GM18508 (cell line): Measurements from ENCODE around the gene STX19.
"Not testable (repeated sequence)": the region's sequence is repeated elsewhere in the genome, so short reads cannot be mapped to it uniquely, and the experiment has no call there.

Experiments used
- ATAC-seq: cut with Tn5 transposase; IDR thresholded peaks from one replicate; pipeline ENCODE4 v1.9.1; 2021; ENCODE audit warnings: moderate number of reproducible peaks; ENCODE audit not compliant: insufficient read depth, unreplicated experiment

Gene STX19, protein sequence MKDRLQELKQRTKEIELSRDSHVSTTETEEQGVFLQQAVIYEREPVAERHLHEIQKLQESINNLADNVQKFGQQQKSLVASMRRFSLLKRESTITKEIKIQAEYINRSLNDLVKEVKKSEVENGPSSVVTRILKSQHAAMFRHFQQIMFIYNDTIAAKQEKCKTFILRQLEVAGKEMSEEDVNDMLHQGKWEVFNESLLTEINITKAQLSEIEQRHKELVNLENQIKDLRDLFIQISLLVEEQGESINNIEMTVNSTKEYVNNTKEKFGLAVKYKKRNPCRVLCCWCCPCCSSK

DNA sequence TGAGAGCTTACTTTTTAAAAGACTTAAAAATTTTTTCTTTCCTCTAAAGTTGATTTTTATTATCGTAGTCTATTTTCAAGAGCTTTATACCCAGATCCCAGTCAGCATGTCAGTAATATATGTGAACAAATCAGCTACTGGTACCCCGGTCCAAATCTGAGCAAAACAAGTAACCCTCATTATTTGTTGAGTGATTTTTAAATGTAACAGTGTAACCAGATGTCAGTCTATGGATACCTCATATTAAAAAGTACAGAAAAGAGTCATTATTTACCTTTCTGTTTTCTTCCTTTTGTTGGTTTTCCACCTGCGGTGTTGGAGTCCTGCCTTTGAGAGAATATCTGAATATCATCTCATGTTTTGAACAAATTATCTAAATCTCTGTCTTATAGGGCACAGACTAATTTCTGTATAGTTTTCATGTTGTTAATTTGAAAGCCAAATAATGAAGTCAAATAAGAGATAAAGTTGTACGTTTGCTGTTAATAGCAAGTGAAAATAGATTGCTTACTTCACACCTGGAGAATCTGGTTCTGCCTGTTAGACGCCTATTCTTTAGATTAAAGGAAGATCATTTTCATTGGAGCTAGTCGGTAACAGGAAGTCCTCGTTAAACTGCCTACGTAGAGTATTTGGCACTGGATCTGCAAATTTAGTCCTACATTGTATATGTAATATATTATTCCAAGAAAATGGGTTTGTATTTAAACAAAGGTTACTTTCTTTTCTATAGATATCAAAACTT is at the start of gene STX19:
TSS of gene STX19 (minus strand) at position 505 of the 745 bp plus-strand sequence. CDS start 13,328 bp downstream, outside the sequence.
- ATAC-seq = no peak

DNA sequence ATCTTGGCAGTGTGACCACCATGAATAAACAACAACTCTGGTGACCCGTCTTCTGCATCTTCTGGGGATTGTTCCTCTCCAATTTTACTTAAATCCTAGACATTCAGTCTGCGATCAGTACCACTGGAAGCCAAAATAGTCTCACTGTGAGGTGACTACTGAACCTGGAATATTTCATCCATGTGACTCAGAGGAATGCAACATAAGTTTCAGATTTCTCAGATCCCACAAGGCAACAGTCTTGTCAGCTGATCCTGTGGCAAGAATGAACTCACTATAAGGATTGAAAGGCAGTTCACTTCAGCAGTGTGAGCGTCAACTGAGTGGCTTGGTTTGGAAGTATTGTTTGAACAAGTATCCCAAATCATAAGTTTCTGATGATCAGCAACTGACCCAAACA is 47.7 kb upstream of the STX19 start:
- no peak for ATAC-seq

DNA sequence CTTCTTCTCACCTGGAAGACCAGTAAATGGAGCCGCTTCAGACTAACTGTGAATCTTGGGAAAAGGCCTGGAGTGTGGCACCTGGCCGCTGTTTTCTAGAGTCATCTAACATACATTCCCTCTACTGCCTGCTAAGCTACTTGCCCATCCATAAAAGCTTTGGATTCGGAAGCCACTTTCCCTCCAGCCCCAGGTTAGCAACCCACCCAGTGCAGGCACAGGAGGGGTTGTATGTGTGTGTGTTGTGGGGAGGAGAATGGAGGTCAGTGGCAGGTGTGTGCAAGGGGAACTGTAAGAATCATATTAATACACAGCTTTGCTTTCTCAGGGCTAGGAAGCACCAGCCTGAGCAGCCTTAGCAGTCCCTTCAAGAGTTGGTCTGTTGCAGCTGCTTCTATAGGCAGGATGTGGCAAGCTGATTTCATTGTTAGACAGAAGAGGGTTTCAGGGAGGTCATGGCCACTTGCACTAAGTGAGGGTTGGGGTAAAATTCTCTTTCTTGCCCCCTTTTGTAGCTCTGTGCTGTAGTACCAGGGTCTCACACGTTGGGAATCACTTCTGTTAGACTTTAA is 43.4 kb upstream of the STX19 start:
- peak; percentile 72 for ATAC-seq

DNA sequence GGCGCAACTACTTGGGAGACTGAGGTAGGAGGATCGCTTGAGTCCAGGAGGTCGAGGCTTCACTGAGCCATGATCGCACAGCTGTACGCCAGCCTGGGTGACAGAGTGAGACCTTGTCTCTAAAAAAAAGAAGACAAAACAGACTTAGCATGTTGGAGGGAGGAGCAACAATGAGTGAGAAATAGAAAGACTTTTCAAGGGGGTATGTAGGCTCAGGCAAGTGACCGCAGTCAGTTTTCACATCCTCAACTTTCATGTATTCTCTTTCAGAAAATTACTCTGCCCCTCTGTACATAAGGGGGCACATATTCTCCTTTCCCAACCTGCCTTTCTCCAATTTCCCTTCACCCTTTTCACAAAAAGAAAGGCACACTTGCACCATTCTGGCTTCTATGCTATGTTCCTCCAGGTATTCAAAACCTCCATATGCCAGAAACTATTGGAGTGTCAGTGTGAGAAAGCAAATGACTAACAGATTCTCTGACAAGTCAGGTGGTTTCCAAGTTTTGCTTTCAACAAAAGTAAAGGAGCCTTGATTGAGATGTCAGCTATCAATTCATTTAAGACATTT is 42.0 kb upstream of the STX19 start:
- ATAC-seq = peak; percentile 78

DNA sequence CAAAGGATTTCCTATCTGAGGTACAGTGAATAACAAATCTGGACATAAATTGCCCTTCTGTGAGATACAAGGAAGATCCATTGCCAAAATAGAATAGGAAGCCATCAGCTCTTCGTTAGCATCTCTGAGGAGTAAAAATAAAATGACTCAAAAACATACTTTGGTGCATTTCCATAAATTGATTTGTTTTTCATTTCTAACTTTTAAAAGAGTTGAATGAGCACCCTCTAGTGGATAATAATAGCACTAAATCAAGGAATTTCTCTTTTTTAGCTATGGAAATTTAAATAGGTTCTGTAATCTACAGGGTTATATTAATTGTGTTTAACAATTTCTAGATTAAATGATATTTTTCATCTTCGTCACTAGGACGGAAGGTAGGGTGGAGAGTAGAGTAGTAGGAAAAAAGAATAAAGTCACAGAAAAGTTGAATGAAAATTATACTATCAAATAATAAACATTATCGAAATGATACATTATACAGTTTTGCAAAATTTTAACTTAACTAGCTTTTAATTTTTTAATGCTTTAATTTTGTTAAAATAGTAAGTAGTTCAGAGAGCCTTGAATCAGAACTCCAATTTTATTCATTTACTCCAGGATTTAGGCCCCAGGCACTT is 40.9 kb upstream of the STX19 start:
- no peak for ATAC-seq

DNA sequence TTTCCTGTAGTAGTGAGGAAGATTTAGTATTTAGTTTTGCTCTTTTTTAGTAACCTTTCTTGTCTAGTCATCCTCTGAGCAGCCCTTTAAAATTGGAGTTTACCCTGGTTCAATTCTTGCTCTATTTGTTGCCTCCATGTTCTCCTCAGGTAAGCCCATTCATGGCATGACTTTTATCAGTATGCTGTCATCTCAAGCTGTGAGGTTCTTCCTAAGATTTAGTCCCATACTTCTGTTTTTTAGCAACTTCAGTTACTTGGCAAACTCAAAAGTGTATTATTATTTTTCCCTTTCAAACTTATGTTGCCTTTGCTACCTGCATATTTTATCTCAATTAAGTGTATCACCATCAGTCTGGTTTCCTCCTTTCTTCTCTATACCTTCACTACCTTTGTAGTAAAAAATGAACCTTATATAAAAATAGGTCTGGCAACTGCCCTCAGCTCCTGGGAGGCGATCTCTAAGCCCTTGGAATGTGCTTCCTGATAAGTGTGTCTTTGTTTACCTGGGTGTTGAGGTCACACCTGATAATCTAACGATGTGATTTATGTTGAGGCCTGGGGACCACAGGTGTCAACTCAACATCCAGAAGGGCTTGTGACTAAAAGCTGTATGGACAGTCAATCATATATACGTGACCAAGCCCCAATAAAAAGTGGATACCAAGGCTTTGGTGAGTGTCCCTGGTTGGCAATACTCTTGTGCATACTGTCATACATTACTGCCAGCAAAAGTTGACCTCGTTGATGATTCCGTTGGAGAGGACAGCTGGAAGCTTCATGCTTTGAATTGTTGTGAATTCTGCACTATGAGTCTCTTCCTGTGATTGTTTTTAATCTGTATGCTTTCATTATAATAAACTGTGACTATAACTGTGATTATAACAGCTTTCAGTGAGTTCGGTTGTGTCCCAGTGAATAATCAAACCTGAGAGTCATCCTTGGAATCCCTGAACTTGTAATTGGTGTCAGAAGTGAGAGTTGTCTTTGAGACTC is 38.4 kb upstream of the STX19 start:
- no peak for ATAC-seq

DNA sequence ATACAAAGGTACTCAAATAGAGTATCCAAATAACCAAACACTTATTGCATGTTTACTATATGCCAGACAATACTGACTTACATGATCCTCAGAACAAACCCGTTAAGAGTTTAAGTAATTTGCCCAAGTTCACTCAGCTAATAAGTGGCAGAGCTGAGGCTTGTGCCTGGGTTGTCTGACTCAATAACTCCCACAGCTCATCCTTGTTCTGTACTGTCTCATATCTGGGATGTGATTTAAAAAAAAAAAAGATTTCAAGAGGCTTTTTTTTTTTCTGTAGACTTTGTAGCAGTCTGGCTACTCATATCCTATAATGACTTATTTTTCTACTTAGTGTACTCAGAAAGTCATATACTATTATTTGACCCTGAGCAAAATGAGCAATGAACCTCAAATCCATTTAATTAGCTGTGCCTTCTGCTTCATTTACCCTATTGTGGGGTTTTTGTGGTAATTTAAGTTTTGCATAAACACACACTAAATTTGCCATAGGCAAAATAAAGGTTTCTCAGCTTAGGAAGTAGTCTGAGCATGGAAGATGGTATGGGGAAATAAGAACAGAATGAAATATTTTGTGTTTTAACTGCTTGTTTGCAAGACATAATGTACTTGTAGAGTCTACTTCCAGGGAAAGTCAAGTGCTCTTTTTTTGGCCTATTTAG is 37.6 kb upstream of the STX19 start:
- no peak for ATAC-seq

DNA sequence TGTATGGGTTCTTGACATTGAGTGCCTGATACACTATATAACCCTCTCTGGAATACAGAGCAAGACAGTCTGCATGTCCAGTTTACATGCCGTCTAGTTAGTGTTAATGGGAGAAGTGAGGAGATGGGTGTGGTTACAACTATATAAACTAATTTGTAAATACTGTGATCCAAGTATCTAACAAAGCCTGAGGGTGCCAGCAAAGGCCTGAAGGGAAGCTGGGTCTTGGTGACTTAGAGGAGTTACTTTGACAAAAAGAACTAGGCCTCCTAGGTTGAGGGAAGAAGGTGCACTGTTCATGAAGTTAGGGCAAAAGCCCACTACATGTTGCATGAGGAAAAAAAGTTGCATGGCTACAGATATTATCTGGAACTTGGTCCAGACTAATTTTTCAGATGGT is 36.7 kb upstream of the STX19 start:
- no peak for ATAC-seq

DNA sequence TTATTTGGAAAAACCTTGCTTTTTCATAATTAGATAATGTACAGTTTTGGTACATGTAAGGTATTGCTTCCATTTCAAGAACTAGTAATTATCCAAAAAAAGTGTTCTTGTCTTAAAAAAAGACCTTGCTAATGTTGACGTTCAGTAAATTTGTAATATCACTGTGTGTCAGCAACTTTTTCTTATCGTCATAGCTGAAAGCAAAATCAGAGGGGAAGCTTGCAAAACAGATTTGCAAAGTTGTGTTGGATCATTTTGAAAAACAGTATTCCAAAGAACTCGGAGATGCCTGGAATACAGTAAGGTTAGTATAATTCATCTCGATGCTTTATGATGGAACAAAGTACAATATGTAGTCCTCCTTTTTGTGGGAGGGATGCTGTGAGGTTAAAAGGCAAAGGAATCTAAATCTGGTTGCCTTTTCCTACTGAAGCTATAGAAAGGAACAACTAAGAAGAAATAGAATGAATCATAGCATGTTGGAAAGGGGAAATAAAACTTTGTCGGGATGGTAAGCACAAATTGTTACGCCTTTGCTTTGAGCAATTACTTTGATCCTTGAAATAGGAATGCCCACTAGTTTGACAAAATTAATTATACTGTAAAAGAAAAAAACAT is 36.0 kb upstream of the STX19 start:
- ATAC-seq = no peak

DNA sequence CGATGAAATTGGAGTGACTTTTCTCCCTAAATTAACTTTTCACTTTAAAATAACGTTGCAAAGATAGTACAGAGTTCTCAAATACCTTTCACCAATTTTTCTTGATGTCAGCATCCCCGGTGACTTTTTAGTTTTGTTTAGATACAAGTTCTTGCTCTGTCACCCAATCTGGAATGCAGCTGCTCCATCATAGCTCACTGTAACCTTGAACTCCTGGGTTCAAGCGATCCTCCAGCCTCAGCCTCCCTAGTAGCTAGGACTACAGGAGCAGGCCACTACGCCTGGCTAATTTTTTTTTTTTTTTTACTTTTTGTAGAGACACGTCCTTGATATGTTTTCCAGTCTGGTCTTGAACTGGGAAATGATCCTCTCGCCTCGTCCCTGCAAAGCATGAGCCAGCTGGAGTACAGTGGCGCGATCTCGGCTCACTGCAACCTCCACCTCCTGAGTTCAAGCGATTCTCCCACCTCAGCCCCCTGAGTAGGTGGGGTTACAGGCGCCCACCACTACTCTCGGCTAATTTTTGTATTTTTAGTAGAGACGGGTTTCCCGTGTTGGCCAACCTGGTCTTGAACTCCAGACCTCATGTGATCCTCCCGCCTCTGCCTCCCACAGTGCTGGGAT is 35.2 kb upstream of the STX19 start:
- no peak for ATAC-seq

DNA sequence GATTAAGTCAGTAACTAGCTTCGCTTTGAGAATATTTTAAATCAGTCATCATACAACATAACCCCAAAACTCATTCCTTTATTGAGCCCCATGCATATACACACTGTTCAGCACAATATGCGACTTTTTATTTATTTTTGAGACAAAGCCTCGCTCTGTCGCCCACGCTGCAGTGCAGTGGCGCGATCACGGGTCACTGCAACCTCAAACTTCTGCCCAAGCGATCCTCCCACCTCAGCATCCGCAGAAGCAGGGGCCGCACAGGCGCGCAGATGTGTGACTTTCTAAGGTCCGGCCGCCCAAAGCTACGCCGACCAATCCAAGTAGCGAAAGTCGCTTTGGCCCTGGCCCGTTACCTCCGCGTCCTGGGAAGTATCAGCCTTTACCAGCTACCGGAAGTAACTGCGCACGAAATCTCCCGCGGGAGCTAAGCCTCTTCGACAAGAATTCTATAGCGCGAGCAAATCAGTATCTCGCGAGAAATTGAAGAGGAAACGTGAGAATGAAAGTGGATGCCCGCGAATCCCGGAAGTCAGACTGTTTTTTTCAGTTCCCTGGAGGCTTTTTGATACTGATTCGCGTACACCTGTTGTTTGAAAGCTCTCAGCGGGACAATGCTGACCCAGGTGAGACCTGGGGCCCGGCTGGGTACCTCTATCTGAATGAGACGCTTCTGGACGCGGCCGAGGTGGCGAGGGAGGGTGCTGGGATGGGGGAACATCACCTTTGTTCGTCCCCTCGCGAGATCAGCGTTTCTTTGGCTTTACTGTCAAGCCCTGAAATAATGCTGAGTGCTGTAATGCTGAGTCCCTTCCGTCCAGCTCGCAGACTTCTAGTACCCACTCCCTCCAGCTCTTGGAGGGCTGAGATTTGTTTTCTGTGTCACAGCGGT is 34.4 kb upstream of the STX19 start, which contains the start of the genes DHFR2 and NSUN3:
TSS of gene DHFR2 (minus strand) at position 404 of the 892 bp plus-strand sequence. CDS start 1,405 bp downstream, outside the sequence.
TSS of gene NSUN3 (plus strand) at position 549 of the 892 bp plus-strand sequence. CDS start at position 615, 66 bp downstream.
- peak; percentile 86 for ATAC-seq

DNA sequence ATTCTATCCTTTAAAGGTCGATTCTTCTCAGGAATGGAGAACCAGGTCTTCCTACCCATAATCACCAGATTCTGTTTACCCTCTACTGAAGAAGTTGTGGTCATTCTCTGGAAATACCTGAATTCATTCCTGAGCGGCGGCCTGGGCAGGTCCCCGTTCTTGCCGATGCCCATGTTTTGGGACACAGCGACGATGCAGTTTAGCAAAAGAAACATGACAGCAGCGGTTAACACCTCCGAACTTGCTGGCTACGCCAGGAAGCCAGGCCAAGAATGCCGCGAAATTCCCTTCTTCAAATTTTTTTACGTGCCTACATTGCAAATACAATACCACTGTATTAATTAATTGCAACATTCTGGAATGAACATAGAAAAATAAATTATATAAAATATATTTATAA is 32.9 kb upstream of the STX19 start:
- ATAC-seq = no peak

DNA sequence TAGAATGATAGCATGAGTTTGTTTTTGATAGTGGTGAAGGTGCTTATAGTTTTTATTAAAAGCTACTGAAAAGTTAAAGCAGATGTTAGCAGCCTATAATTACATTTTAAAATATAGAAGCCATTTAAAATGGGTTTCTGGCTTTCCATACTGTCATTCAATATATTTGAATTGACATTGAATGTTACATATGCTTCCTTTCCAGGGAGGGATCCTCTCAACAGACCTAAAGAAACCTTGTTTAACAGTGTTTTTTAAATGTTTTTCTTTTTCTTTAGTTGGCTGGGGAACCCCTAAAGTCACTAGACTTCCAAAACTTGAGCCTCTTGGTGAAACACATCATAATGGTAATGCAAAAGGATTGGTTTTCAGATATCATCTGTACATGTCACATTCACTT is 22.1 kb upstream of the STX19 start:
- no peak for ATAC-seq

DNA sequence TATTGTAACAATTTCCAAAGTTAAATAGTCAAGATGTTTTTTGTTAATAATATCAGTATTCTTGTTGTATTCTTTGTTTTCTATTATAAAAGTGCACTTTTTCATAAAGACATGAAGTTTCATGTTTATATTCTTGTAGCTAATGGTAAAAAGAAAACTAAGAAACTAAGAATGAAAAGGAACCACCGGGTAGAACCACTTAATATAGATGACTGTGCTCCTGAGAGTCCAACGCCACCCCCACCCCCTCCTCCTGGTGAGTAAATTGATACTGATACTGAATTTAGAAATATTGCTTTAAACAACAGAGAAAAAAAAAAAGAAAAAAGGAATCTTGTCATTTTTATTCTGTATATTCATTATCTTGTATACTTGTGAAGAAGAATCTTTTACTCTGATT is 20.9 kb upstream of the STX19 start:
- ATAC-seq = no peak

DNA sequence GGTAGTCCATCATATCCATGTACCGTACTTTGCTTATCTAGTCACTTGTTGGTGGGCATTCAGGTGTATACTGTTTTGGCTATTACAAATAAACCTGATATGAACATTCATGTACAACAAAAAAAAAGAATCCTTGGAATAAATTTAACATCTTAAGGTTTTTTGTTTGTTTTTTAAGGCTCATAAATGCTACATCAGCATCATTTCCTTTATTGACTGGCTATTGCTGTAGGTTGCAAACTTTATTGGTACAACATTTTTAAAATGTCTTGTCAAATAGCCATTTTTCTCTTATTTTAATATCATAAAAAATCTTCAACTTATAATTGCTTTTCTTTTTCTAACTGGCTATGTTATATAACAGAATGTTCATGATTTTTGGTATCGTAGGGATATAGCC is 18.1 kb upstream of the STX19 start:
- ATAC-seq = no peak

DNA sequence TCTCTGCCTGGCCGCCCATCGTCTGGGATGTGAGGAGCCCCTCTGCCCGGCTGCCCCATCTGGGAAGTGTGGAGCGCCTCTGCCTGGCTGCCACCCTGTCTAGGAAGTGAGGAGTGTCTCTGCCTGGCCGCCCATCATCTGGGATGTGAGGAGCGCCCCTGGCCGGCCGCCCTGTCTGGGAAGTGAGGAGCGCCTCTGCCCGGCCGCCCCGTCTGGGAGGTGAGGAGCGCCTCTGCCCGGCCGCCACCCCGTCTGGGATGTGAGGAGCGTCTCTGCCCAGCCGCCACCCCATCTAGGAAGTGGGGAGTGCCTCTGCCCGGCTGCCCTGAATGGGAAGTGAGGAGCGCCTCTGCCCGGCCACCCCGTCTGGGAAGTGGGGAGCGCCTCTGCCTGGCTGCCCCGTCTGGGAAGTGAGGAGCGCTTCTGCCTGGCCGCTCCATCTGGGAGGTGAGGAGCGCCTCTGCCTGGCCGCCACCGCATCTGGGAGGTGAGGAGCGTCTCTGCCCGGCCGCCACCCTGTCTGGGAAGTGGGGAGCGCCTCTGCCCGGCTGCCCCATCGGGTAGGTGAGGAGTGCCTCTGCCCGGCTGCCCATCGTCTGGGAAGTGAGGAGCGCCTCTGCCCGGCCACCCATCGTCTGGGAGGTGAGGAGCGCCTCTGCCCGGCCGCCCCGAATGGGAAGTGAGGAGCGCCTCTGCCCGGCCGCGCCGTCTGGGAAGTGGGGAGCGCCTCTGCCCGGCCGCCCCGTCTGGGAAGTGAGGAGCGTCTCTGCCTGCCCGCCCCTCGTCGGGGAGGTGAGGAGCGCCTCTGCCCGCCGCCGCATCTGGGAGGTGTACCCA is 15.9 kb upstream of the STX19 start:
- not testable (repeated sequence) for ATAC-seq
